ENCODE measurements around the gene CFAP97D2. TPM values are rescaled to one million over a fixed set of nuclear protein-coding genes. Genes with fewer than 3 reads are reported as not detected.
"Not testable (repeated sequence)": the region's sequence is repeated elsewhere in the genome, so short reads cannot be mapped to it uniquely, and the experiment has no call there.

Gene CFAP97D2
- total and polyA plus RNA-seq, 2 experiments from 2014 or later, result not detected

- H3K36me3 ChIP-seq, result no peaks in the 10 kb centered on the region
- peak within 1 kb of the TSS; percentile 89 for H3K4me3 ChIP-seq
- H3K4me1 ChIP-seq (ENCODE audit: low read depth), result peaks cover 34% of the 10 kb centered on the region
- peak within 1 kb of the TSS; percentile 63 for H3K27ac ChIP-seq
- H3K27me3 ChIP-seq, result no peaks in the 10 kb centered on the region
- H3K9me3 ChIP-seq (ENCODE audit: low read depth), result no peaks in the 10 kb centered on the region
- TF ChIP-seq CTCF (IDR thresholded peaks at IDR 0.05; ENCODE audit: low read depth, low read length), result no peak
- peak; percentile 93 to 94 for DNase-seq (ENCODE audit: low read depth in 1 of 2, low spot score in 1 of 2)
These were observed 46.5 kb upstream of the CFAP97D2 start, which contains the start of gene RASA3 for GRCh38 chr13:114132419-114133121. TSS of gene RASA3 (minus strand) at chr13:114132623. CDS start at chr13:114132489, 134 bp downstream.

GRCh38 chr13:114133126-114133525 is 45.9 kb upstream of the CFAP97D2 start:
- H3K36me3 ChIP-seq; H3K9me3 ChIP-seq (ENCODE audit: low read depth); DNase-seq (ENCODE audit: low read depth in 1 of 2, low spot score in 1 of 2); H3K27ac ChIP-seq; H3K27me3 ChIP-seq; H3K4me3 ChIP-seq: not testable (repeated sequence)
- H3K4me1 ChIP-seq (ENCODE audit: low read depth), result peaks cover 28% of the 10 kb centered on the region

- not testable (repeated sequence) for H3K27ac ChIP-seq; DNase-seq (ENCODE audit: low read depth in 1 of 2, low spot score in 1 of 2); H3K9me3 ChIP-seq (ENCODE audit: low read depth); H3K4me3 ChIP-seq; H3K36me3 ChIP-seq; H3K27me3 ChIP-seq
- H3K4me1 ChIP-seq (ENCODE audit: low read depth), result peaks cover 24% of the 10 kb centered on the region
These were observed 45.5 kb upstream of the CFAP97D2 start for GRCh38 chr13:114133552-114133951.

GRCh38 chr13:114134111-114134943 is 44.7 kb upstream of the CFAP97D2 start:
- TF ChIP-seq CTCF (IDR thresholded peaks at IDR 0.05; ENCODE audit: low read depth, low read length), result no peak
- H3K27ac ChIP-seq, result peak overlapping the region; percentile 38
- H3K9me3 ChIP-seq (ENCODE audit: low read depth), result no peaks in the 10 kb centered on the region
- no peaks in the 10 kb centered on the region for H3K36me3 ChIP-seq
- DNase-seq (ENCODE audit: low read depth in 1 of 2, low spot score in 1 of 2), result peak in 1 of 2 donors; percentile 49
- no peak overlapping the region for H3K4me3 ChIP-seq
- H3K27me3 ChIP-seq, result no peaks in the 10 kb centered on the region
- peaks cover 16% of the 10 kb centered on the region for H3K4me1 ChIP-seq (ENCODE audit: low read depth)

- Histone ChIP-seq H3K27ac (peak overlapping the region; percentile 38), H3K9me3 (ENCODE audit: low read depth) (no peaks in the 10 kb centered on the region), H3K4me3 (no peak overlapping the region), H3K4me1 (ENCODE audit: low read depth) (peaks cover 11% of the 10 kb centered on the region), H3K27me3 (no peaks in the 10 kb centered on the region), H3K36me3 (no peaks in the 10 kb centered on the region)
- no peak for DNase-seq (ENCODE audit: low read depth in 1 of 2, low spot score in 1 of 2)
- TF ChIP-seq CTCF (IDR thresholded peaks at IDR 0.05; ENCODE audit: low read depth, low read length), result no peak
These were observed 44.0 kb upstream of the CFAP97D2 start for GRCh38 chr13:114134944-114135610.

- no peaks in the 10 kb centered on the region for H3K27me3 ChIP-seq
- no peak for TF ChIP-seq CTCF (IDR thresholded peaks at IDR 0.05; ENCODE audit: low read depth, low read length)
- no peaks in the 10 kb centered on the region for H3K36me3 ChIP-seq
- no peak overlapping the region for H3K4me3 ChIP-seq
- no peaks in the 10 kb centered on the region for H3K9me3 ChIP-seq (ENCODE audit: low read depth)
- H3K4me1 ChIP-seq (ENCODE audit: low read depth), result peaks cover 11% of the 10 kb centered on the region
- DNase-seq (ENCODE audit: low read depth in 1 of 2, low spot score in 1 of 2), result no peak
- H3K27ac ChIP-seq, result no peak overlapping the region
These were observed 43.3 kb upstream of the CFAP97D2 start for GRCh38 chr13:114135731-114136171.
